Measurements from ENCODE around the gene SLC22A8. TPM values are rescaled to one million over a fixed set of nuclear protein-coding genes. Genes with fewer than 3 reads are reported as not detected.

The SLC22A8 gene
- total RNA-seq, 1 donor from 2014 or later = not detected

Other genes starting within 250 kb of the SLC22A8 start
- gene TAF6L, start 244.4 kb downstream of the SLC22A8 start, total RNA-seq = 11.5 TPM
- 16.2 TPM for gene TMEM179B, start 228.4 kb downstream of the SLC22A8 start, total RNA-seq
- 20.9 TPM for gene TMEM223, start 223.8 kb downstream of the SLC22A8 start, total RNA-seq
- gene NXF1, start 210.4 kb downstream of the SLC22A8 start, total RNA-seq = 12.5 TPM
- 33.9 TPM for gene STX5, start 183.8 kb downstream of the SLC22A8 start, total RNA-seq
- gene TEX54, start 183.0 kb downstream of the SLC22A8 start, total RNA-seq = not detected
- 65.8 TPM for gene WDR74, start 176.3 kb downstream of the SLC22A8 start, total RNA-seq
- gene SLC3A2, start 134.9 kb downstream of the SLC22A8 start, total RNA-seq = 56.4 TPM
- not detected for gene CHRM1, start 94.5 kb downstream of the SLC22A8 start, total RNA-seq
- gene SLC22A6, start 30.9 kb downstream of the SLC22A8 start, total RNA-seq = not detected
- gene SLC22A24, start 128.4 kb upstream of the SLC22A8 start, total RNA-seq = not detected
- gene SLC22A25, start 227.8 kb upstream of the SLC22A8 start, total RNA-seq = not detected